Stimulated activated CD4-positive, alpha-beta T cell treated with anti-CD3 and anti-CD28 coated beads, Interleukin-15, amount 100 ng/mL, for 48 hours (primary cell): ENCODE data around the gene AP5S1.

ENCODE experiments used
- DNase-seq, 2 donors: peaks; one replicate each; pipeline ENCODE4 v3.0.0-alpha.2; 2020; ENCODE audit warnings: low read depth in 2 of 2

The AP5S1 gene

GRCh38 chr20:3876000-3876399 is 55.7 kb downstream of the AP5S1 start:
- DNase-seq, result no peak

GRCh38 chr20:3876676-3877075 is 56.3 kb downstream of the AP5S1 start:
- no peak for DNase-seq
